GM20431 (cell line): Measurements from ENCODE around the gene TRAF2.

ENCODE experiments used
- in situ Hi-C: fragments of 300-500 bp; cut with MseI, MboI; formaldehyde crosslinking; loops from one replicate; pipeline ENCODE4 v1.15.0; 2020; ENCODE audit warnings: low sequenced_read_pairs; ENCODE audit not compliant: unreplicated experiment

TRAF2 gene

GRCh38 chr9:136972335-136972734 lies 86.0 kb downstream of the TRAF2 start:
- in situ Hi-C loops: no loop called here

- in situ Hi-C loops: no loop called here
Observed at GRCh38 chr9:136972743-136973142, 86.4 kb downstream of the TRAF2 start.

- in situ Hi-C loops: no loop called here
Observed at GRCh38 chr9:136973618-136974617, 87.6 kb downstream of the TRAF2 start.

DNA sequence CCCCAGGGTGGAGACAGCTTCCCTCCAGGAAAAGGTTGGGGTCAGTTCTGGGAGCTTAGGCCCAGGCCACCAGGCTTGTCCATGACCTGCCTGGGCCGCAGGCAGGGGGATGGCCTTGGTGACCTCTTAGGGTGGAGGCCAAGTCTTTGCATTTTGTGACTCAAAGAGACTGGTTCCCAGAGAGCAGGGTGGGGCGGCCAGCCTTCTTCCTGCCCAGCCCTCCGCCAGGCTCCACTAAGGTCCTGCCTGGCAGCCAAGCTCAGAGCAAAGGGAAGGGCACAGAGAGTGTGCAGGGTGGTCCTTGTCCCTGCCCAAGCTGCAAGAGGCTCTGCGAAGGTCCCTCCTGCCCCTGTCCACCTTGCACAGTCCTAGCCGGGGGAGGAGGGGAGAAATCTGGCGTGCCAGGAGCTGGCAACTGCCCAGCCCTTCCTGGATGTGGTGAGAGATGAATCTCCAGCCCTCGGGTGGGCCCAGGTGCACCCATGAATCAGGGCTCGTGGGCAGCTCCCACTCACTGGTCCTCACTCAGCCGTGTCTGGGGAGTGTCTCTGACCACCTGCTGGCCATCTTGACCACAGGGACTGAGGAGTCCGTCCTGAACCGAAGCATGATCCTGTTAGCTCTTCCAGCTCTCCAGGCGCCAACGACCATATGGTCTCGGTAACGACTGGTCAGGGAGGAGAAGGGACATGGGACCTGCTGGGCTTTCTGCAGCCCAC lies 88.7 kb downstream of the TRAF2 start:
- in situ Hi-C loops: no loop called here

GRCh38 chr9:136975644-136976043 lies 89.3 kb downstream of the TRAF2 start:
- in situ Hi-C loops: no loop called here
